SK-N-SH (cell line): ENCODE data around the gene DENND1C. TPM values are rescaled to one million over a fixed set of nuclear protein-coding genes. Genes with fewer than 3 reads are reported as not detected.
A peak's percentile ranks its signal among the peaks of the same experiment; 100 is the strongest.

Experiments
- CTCF ChIA-PET: fragments of 300-600, 350-600 bp; formaldehyde crosslinking; extraction: SDS; loops from one replicate; lab custom pipeline; 2021; lab: Yijun Ruan, JAX
- POLR2A ChIA-PET: fragments of 350-600 bp; sonication (Branson Sonifier 250); formaldehyde crosslinking; extraction: SDS; loops from one replicate; lab custom pipeline; 2020; ENCODE audit warnings: antibody characterized with exemption, inconsistent platforms; lab: Yijun Ruan, JAX
- DNase-seq: peaks from one replicate; pipeline ENCODE4 v3.0.0; 2012
- H2AFZ ChIP-seq: fragments of 200-600 bp; sonication (generic); 2 replicates; pipeline ENCODE4 v1.8.1; 2016; ENCODE audit warnings: antibody characterized with exemption, mild to moderate bottlenecking, low read depth
- H3F3A ChIP-seq: fragments of 200-600 bp; sonication (generic); replicated peaks from 2 replicates; pipeline ENCODE3; 2016; ENCODE audit warnings: antibody characterized with exemption, mild to moderate bottlenecking; ENCODE audit not compliant: insufficient read depth
- H3K27ac ChIP-seq, 2 experiments: fragments of 200-500 bp in 1 of 2; fragments of 200-600 bp in 1 of 2; sonication (Bioruptor generic) in 1 of 2; sonication (generic), shearing (Covaris generic) in 1 of 2; 2 replicates each; pipeline versions ENCODE4 v1.5.1 to v1.6.1; 2014 to 2016; ENCODE audit warnings: low read depth in 2 of 2, inconsistent platforms in 1 of 2, low read length in 1 of 2, mild to moderate bottlenecking in 1 of 2, mixed read lengths in 1 of 2
- H3K27me3 ChIP-seq: fragments of 200-600 bp; sonication (generic), shearing (Covaris generic); 2 replicates; pipeline ENCODE4 v1.6.1; 2016; ENCODE audit warnings: mixed run types; ENCODE audit not compliant: insufficient read depth
- H3K36me3 ChIP-seq, 2 experiments: fragments of 200-500 bp in 1 of 2; fragments of 200-600 bp in 1 of 2; sonication (Bioruptor generic) in 1 of 2; sonication (generic) in 1 of 2; replicated peaks in 1 of 2; 2 replicates each; pipeline versions ENCODE3 to v1.5.1; 2014 to 2016; ENCODE audit warnings: low read length in 1 of 2, mild to moderate bottlenecking in 1 of 2; ENCODE audit not compliant: insufficient read depth in 2 of 2, control insufficient read depth in 1 of 2
- H3K4me1 ChIP-seq, 2 experiments: fragments of 200-500 bp in 1 of 2; fragments of 200-600 bp in 1 of 2; sonication (Bioruptor generic) in 1 of 2; sonication (generic), shearing (Covaris generic) in 1 of 2; 2 replicates each; pipeline versions ENCODE4 v1.5.1 to v1.6.1; 2014 to 2016; ENCODE audit warnings: low read depth in 1 of 2, low read length in 1 of 2, mixed run types in 1 of 2; ENCODE audit not compliant: insufficient read depth in 2 of 2, control insufficient read depth in 1 of 2
- H3K4me2 ChIP-seq: fragments of 200-600 bp; sonication (generic), shearing (Covaris generic); 2 replicates; pipeline ENCODE4 v1.6.1; 2017; ENCODE audit warnings: mixed run types
- H3K4me3 ChIP-seq, 2 experiments: fragments of 200-500 bp in 1 of 2; fragments of 200-600 bp in 1 of 2; sonication (Bioruptor generic) in 1 of 2; sonication (generic), shearing (Covaris generic) in 1 of 2; 2 replicates each; pipeline versions ENCODE4 v1.5.1 to v1.8.1; 2014 to 2016; ENCODE audit warnings: low read depth in 2 of 2, inconsistent platforms in 1 of 2, low read length in 1 of 2, mild to moderate bottlenecking in 1 of 2, mixed read lengths in 1 of 2, moderate library complexity in 1 of 2
- H3K79me2 ChIP-seq: fragments of 200-600 bp; sonication (generic); 2 replicates; pipeline ENCODE4 v1.8.1; 2017; ENCODE audit warnings: mild to moderate bottlenecking; ENCODE audit not compliant: insufficient read depth
- H3K9ac ChIP-seq: fragments of 200-600 bp; sonication (generic); 2 replicates; pipeline ENCODE4 v1.6.1; 2017; ENCODE audit warnings: mixed run types
- H3K9me2 ChIP-seq: fragments of 200-600 bp; sonication (generic); 2 replicates; pipeline ENCODE4 v1.6.1; 2017; ENCODE audit warnings: mixed run types
- H3K9me3 ChIP-seq: fragments of 200-600 bp; sonication (generic); 2 replicates; pipeline ENCODE4 v1.6.1; 2017; ENCODE audit warnings: mixed run types, mild to moderate bottlenecking, moderate library complexity
- H4K20me1 ChIP-seq: fragments of 200-600 bp; sonication (generic); 2 replicates; pipeline ENCODE4 v1.6.1; 2017; ENCODE audit warnings: mild to moderate bottlenecking, mixed run types; ENCODE audit not compliant: insufficient read depth
- CHD2 ChIP-seq: fragments of 150-350 bp; IDR thresholded peaks from 2 replicates; pipeline ENCODE4 v1.6.1; 2018; ENCODE audit warnings: low read length; ENCODE audit not compliant: partially characterized antibody
- ELF1 ChIP-seq: IDR thresholded peaks from 2 replicates; pipeline ENCODE4 v1.4.0; 2012
- GABPA ChIP-seq: IDR thresholded peaks from 2 replicates; pipeline ENCODE4 v1.4.0; 2012; ENCODE audit warnings: low read depth, mild to moderate bottlenecking
- MEF2A ChIP-seq: IDR thresholded peaks from 2 replicates; pipeline ENCODE4 v1.4.0; 2012; ENCODE audit warnings: low read depth, borderline replicate concordance
- MXI1 ChIP-seq: IDR thresholded peaks from 2 replicates; pipeline ENCODE4 v1.6.1; 2012; ENCODE audit warnings: mild to moderate bottlenecking, low read depth, low read length, improper control_type of control experiment
- NFIC ChIP-seq: IDR thresholded peaks from 2 replicates; pipeline ENCODE4 v1.4.0; 2012; ENCODE audit warnings: borderline replicate concordance
- RAD21 ChIP-seq: IDR thresholded peaks from 2 replicates; pipeline ENCODE4 v1.6.1; 2012; ENCODE audit warnings: mild to moderate bottlenecking, low read length
- SIN3A ChIP-seq: IDR thresholded peaks from 2 replicates; pipeline ENCODE4 v1.6.1; 2012; ENCODE audit warnings: low read depth, mild to moderate bottlenecking, low read length, moderate library complexity, borderline replicate concordance
- TAF1 ChIP-seq: IDR thresholded peaks from 2 replicates; pipeline ENCODE4 v1.6.1; 2012; ENCODE audit warnings: low read depth, mild to moderate bottlenecking, low read length, moderate library complexity, borderline replicate concordance
- YY1 ChIP-seq: IDR thresholded peaks from 2 replicates; pipeline ENCODE4 v1.4.0; 2012; ENCODE audit warnings: low read depth, mild to moderate bottlenecking
- WGBS: methylation state at CpG from one replicate; pipeline ENCODE4 v1.1.6; 2017; ENCODE audit warnings: low lambda C conversion rate; 5-methylcytosine and 5-hydroxymethylcytosine counted together
- polyA plus RNA-seq, 3 experiments: library from polyadenylated mRNA; depleted of rRNA; stranded (reverse); fragments of >200 nt; gene quantifications; 2 replicates each; pipeline ENCODE4 v1.2.3, GENCODE V29; 2012
- TF ChIP-seq, protein P1 (sequence below): IDR thresholded peaks from 2 replicates; pipeline ENCODE4 v1.4.0; 2012; ENCODE audit warnings: low read depth
- TF ChIP-seq, protein P2 (sequence below): fragments of 150-350 bp; IDR thresholded peaks from 2 replicates; pipeline ENCODE4 v1.6.1; 2016; ENCODE audit warnings: mild to moderate bottlenecking, low read depth, low read length
- TF ChIP-seq, protein P3 (sequence below): IDR thresholded peaks from 2 replicates; pipeline ENCODE4 v1.6.1; 2012; ENCODE audit warnings: mild to moderate bottlenecking, low read depth, low read length, moderate library complexity

Gene DENND1C
- polyA plus RNA-seq, 1 of the 3 experiments (the other 2 are of a cell fraction), result 0.05 TPM

DNA sequence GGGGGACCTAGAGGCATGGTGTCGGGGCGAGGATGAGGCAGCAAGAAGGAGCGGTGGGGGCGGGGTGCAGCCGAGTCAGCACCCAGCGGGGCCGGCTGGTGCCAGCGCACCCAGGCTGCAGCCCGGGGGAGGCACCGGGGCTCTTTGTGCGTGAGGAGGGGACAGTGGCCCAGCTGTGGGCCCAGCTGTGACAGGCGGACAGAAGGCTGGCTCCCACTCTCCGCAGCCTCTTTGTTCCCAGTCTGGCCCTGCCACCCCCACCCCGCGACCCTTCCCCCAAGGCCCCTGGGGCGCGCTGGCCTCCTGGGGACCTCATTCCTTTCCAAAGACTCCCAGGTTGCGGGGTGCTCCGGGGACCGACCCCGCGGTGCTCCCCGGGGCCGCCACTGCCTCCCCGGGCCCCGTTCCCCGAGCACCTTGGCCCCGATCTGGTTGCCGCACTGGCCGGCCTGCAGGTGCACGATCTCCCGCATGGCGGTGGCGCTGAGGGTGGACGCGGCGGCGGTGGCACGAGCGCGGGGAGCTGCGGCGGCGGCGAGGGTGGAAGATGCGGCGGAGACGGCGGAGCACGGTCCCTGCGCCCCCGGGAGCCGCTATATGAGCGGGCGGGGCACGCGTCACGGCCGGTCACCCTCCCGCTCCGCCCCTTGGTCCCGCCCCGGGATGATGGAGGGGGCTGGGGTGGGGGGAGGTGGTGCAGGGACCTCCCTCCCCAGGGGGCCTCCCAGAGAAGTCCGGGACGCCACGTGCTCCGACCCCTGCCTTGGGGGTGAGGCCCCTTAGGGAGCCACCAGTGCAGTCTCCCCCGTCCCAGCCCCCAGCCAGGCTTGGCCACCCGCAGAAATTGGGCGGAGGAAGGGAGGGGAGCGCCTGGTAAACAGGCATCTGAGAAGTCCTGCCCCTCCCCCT is 20.4 kb upstream of the DENND1C start, which contains the start of gene TUBB4A:
TSS of gene TUBB4A (minus strand) at position 570 of the 909 bp plus-strand sequence. CDS start at position 473, 97 bp downstream.
- Histone ChIP-seq H3K9me3 (no peaks in the 10 kb centered on the region), H3K27ac (peak within 1 kb of the TSS in 1 of 2 experiments; percentile 51; a peak in 1 of 4 replicates), H3K36me3 (no peaks in the 10 kb centered on the region), H4K20me1 (no peaks in the 10 kb centered on the region), H2AFZ (no peak within 1 kb of the TSS), H3K4me1 (peaks cover 0 to 8% of the 10 kb centered on the region in 2 experiments; a peak in 1 of 4 replicates), H3K9me2 (no peaks in the 10 kb centered on the region), H3K9ac (no peak within 1 kb of the TSS), H3K4me3 (peak within 1 kb of the TSS; percentile 46 to 56; a peak in 3 of 4 replicates), H3F3A (no peaks in the 10 kb centered on the region), H3K27me3 (peaks cover 7% of the 10 kb centered on the region), H3K4me2 (peak within 1 kb of the TSS; percentile 76), H3K79me2 (no peaks in the 10 kb centered on the region)
- WGBS, result 0% methylated on average over 6 of the region's 71 CpGs
- no peak for TF ChIP-seq GABPA
- peak; percentile 62 for TF ChIP-seq MXI1
- ChIA-PET POLR2A (no interaction called here), CTCF (interaction anchor here (0.7 to 1.6 kb wide), 5 partner anchors 10 to 78 kb away, joined by 3 to 7 read pairs (median 3); partner anchors contain the start of gene DENND1C)
- peak; percentile 95 for DNase-seq

DNA sequence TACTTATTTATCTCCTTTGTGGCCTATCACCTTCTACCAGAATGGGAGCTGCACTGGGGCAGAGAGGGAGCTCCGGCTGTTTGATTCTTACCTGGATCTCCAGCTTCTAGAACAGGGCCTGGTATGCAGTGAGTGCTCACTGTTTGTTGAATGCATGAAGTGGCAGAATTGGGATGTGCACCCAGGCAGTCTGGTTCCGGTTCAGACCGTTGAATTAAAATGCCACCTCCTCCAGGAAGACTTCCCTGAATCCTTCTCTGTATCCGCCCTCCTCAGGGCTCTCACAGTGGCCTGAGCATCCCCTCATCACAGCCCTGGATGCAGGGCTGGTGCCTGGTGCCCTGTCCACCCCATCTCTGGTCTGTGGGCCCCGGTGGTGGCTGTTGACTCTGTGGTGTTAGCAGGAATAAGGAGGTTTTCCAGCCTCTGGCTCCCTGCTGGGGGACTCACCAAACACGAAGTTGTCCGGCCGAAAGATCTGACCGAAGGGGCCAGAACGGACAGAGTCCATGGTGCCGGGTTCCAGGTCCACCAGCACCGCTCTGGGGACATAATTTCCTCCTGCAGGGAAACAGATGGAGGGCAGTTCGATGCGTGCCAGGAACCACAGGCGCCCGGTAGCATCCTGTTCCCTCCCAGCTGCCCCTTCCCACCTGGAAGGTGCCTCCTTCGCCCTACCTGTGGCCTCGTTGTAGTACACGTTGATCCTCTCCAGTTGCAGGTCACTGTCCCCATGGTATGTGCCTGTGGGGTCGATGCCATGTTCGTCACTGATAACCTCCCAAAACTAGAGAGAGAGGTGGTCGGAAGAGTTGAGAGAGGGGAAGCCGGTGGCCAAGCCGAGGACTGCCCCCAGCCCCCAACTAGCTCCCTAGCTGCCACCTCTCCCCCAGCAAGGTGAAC is 19.5 kb upstream of the DENND1C start:
- Histone ChIP-seq H3K4me1 (peaks cover 0 to 8% of the 10 kb centered on the region in 2 experiments; a peak in 1 of 4 replicates), H3F3A (no peaks in the 10 kb centered on the region), H3K36me3 (no peaks in the 10 kb centered on the region), H3K9me2 (no peaks in the 10 kb centered on the region), H3K79me2 (no peaks in the 10 kb centered on the region), H2AFZ (no peak overlapping the region), H4K20me1 (no peaks in the 10 kb centered on the region), H3K27ac (no peak overlapping the region), H3K4me2 (no peak overlapping the region), H3K9me3 (no peaks in the 10 kb centered on the region), H3K9ac (no peak overlapping the region), H3K27me3 (peaks cover 7% of the 10 kb centered on the region), H3K4me3 (peak overlapping the region in 1 of 2 experiments; percentile 56; a peak in 2 of 4 replicates)
- 87% methylated on average over 17 of the region's 24 CpGs for WGBS
- DNase-seq, result no peak
- ChIA-PET POLR2A (no interaction called here), CTCF (interaction anchor here (1.0 to 1.6 kb wide), 6 partner anchors 9 to 75 kb away, joined by 3 to 4 read pairs (median 3); partner anchors contain the start of gene DENND1C)
- TF ChIP-seq, protein P1, sequence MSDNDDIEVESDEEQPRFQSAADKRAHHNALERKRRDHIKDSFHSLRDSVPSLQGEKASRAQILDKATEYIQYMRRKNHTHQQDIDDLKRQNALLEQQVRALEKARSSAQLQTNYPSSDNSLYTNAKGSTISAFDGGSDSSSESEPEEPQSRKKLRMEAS, result no peak
- TF ChIP-seq CHD2 (no peak), NFIC (no peak), TAF1 (no peak), RAD21 (no peak), MEF2A (no peak), ELF1 (no peak), MXI1 (no peak), YY1 (no peak), SIN3A (no peak)
- TF ChIP-seq, protein P2, sequence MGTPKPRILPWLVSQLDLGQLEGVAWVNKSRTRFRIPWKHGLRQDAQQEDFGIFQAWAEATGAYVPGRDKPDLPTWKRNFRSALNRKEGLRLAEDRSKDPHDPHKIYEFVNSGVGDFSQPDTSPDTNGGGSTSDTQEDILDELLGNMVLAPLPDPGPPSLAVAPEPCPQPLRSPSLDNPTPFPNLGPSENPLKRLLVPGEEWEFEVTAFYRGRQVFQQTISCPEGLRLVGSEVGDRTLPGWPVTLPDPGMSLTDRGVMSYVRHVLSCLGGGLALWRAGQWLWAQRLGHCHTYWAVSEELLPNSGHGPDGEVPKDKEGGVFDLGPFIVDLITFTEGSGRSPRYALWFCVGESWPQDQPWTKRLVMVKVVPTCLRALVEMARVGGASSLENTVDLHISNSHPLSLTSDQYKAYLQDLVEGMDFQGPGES, result no peak
- TF ChIP-seq, protein P3, sequence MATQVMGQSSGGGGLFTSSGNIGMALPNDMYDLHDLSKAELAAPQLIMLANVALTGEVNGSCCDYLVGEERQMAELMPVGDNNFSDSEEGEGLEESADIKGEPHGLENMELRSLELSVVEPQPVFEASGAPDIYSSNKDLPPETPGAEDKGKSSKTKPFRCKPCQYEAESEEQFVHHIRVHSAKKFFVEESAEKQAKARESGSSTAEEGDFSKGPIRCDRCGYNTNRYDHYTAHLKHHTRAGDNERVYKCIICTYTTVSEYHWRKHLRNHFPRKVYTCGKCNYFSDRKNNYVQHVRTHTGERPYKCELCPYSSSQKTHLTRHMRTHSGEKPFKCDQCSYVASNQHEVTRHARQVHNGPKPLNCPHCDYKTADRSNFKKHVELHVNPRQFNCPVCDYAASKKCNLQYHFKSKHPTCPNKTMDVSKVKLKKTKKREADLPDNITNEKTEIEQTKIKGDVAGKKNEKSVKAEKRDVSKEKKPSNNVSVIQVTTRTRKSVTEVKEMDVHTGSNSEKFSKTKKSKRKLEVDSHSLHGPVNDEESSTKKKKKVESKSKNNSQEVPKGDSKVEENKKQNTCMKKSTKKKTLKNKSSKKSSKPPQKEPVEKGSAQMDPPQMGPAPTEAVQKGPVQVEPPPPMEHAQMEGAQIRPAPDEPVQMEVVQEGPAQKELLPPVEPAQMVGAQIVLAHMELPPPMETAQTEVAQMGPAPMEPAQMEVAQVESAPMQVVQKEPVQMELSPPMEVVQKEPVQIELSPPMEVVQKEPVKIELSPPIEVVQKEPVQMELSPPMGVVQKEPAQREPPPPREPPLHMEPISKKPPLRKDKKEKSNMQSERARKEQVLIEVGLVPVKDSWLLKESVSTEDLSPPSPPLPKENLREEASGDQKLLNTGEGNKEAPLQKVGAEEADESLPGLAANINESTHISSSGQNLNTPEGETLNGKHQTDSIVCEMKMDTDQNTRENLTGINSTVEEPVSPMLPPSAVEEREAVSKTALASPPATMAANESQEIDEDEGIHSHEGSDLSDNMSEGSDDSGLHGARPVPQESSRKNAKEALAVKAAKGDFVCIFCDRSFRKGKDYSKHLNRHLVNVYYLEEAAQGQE, result no peak
